ENCODE data around the gene TSPAN5.

DNA sequence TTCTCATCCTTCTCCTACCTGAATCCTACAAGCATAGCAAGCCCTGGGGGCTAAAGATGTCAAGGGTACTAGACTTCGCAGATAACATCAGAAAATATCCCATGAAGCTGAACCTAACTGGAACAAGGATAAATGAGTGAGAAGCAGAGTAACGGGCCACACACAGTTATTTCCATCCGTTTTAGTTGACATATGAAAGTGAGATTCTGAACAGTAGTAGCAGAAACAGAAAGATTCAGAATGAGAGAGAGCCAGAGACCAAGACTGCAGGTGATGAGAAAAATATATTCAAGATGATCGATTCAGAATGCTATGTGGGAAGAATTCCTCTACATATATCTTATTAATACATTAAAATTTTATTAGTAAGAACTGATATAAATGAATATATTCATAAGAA is 165.1 kb downstream of the TSPAN5 start:
- TF ChIP-seq, protein P1, sequence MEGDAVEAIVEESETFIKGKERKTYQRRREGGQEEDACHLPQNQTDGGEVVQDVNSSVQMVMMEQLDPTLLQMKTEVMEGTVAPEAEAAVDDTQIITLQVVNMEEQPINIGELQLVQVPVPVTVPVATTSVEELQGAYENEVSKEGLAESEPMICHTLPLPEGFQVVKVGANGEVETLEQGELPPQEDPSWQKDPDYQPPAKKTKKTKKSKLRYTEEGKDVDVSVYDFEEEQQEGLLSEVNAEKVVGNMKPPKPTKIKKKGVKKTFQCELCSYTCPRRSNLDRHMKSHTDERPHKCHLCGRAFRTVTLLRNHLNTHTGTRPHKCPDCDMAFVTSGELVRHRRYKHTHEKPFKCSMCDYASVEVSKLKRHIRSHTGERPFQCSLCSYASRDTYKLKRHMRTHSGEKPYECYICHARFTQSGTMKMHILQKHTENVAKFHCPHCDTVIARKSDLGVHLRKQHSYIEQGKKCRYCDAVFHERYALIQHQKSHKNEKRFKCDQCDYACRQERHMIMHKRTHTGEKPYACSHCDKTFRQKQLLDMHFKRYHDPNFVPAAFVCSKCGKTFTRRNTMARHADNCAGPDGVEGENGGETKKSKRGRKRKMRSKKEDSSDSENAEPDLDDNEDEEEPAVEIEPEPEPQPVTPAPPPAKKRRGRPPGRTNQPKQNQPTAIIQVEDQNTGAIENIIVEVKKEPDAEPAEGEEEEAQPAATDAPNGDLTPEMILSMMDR (IDR thresholded peaks at IDR 0.05): no peak
- TF ChIP-seq POLR2A (IDR thresholded peaks at IDR 0.05): no peak
